GM21447 (cell line): Measurements from ENCODE around the gene CIAO2A.
"Not testable (repeated sequence)": the region's sequence is repeated elsewhere in the genome, so short reads cannot be mapped to it uniquely, and the experiment has no call there.

Source experiments
- ATAC-seq: cut with Tn5 transposase; IDR thresholded peaks from one replicate; pipeline ENCODE4 v1.9.1; 2021; ENCODE audit not compliant: unreplicated experiment

CIAO2A gene

DNA sequence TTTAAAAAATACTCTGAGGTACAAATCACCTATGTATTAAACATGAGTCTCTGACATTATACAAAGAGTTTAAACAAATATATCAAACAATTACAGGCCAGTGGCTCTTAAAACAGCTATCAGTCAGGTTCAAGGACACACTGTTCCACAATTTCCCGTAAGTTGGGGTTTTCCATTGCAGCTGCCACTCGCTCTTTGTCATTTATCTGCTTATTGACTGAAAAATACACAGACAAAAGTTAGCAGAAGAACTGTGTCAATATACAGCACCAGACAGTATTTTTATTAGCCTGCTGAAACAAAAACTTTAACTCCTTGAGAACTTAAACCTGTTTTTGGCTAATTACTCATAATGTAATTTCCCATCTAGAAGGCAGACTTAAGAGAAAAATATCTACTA lies 20.8 kb downstream of the CIAO2A start:
- no peak for ATAC-seq

DNA sequence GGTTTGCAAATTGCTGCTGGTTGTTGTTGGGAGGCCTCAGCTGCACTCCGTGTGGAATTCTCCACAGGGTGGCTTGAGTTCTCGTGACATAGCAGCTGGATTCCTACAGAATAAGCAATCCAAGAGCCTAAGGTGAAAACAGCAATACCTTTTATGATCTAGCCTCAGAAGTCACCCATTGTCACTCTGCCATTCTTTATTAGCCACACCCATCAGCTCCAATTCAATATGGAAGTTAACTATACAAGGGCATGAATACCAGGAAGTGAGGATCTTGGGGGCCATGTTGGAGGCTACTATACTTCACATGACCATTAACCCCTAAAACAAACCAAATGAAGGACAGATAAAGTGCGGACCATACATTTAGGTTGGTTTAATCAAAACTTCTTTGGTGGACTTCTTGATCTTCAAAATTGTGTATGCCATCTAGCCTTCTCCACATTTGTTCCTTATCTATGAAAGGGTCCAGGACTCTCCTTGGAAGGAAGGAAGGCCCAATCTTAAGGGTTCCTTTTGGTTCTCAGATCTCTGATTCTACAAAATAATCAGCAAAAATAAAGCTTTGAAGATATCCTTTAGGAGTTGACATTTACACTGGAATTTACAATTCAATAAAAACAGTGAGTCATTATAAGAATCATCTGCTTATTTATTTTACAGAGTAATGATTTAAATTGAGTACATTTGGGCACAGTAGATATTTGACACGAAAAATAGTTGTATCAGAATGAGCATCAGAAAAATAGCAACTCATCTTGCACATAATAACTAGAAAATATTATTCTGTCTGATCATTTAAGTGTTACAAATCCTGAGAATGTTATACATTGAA lies 21.5 kb downstream of the CIAO2A start:
- no peak for ATAC-seq

DNA sequence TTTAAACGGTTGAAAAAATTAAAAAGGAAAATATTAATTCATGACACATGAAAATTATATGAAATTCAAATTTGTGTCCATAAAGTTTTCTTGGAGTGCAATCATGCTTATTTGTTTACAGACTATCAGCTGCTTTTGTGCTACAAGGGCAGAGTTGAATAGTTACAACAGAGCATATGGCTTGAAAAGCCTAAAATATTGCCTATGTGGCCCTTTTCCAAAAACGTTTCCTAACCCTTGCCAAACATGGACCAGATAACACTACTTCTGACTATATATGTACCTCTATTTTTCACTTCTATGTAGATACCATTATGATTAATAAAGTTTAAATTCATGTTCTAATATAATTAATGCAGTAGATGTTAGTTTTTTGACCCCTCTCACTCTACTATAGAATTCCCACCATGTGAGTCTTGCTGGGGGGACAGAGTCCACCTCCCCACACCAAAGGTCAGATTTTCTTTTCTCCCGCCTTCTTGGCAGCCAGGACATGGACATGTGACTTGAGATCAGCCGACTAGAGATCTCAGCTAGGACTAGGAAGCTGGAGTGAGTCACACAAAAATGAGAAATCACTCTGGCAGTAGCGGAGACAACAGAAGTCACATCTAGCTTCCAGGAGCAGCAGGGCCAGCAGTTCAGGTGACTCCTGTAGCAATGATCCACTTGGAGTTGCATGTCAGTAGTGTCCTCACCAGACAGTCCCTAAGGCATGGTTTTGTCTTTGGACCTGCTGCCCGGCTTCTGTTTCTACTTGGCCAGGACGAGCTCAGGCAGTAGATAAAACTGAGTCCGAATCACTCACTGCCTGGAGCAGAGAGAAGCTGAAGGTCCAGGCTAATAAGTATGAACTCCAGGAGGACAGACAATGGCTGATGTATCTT lies 22.4 kb downstream of the CIAO2A start:
- ATAC-seq, result no peak

DNA sequence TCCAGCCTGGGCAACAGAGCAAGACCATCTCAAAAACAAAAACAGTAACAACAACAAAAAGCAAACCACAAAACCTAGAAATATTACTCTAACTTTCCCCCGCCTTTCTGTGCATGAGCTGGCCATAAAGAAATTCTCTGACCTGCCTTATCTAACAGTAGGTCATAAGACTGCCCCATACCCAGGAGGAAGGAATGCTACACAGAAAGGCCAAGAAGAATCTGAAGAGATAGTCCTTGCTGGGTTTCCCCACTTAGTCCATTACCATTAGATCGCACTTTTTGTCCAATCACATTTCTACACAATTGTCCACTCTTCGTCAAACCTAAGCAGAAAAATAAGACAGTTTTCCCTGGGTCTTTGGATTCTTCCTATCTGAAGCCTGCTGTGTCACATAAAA lies 23.5 kb downstream of the CIAO2A start:
- ATAC-seq, result no peak

DNA sequence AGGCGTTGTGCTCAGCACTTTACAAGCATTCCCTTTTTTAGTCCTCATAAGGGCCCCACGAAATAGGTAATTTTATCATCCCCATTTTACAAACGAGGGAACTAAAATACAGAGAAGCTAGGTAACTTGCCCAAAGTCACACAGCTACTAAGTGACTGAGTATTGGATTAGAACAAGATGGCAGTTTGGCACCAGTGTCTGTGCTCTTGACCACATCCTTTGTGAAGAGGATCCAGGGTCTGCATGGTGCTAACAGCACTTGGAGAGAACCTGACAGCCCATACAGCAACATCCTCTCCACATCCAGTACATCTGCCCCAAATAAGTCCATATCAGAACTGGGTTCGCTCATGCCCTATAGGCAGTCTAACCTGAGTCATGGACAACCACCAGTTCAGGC lies 25.5 kb downstream of the CIAO2A start:
- ATAC-seq, result no peak

DNA sequence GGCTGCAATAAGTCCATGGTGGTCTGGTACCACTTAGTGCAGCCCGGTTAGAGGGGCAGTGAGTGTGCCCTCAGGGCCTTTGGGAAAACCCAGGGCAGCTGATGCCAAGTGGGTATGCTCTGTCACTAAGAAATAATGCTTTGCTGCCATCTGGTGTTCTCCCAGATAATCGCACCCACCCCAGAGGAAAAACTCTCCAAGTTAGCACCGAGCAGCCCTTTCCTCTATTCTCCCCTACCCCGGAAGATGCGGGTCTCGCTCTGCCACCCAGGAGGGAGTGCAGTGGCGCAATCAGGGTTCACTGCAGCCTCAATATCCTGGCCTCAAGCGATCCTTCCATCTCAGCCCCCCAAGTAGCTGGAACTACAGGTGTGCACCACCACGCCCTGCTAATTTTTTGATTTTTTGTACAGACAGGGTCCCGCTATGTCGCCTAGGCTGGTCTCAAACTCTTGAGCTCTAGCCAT lies 26.0 kb downstream of the CIAO2A start:
- peak; percentile 53 for ATAC-seq

DNA sequence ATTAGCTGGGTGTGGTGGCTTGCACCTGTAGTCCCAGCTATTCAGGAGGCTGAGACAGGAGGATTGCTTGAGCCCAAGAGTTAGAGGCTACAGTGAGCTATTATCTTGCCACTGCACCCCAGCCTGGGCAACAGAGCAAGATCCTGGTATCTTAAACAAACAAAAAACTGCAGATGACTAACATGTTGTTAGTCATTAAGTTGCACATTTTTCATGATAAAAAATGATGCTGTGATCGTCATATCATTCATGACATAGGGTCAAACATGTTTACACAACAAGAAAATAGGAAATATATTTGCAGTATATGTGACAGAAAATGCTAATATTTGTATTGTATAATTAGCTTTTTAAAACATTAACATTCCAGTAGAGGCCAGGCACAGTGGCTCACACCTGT lies 27.2 kb downstream of the CIAO2A start:
- no peak for ATAC-seq

DNA sequence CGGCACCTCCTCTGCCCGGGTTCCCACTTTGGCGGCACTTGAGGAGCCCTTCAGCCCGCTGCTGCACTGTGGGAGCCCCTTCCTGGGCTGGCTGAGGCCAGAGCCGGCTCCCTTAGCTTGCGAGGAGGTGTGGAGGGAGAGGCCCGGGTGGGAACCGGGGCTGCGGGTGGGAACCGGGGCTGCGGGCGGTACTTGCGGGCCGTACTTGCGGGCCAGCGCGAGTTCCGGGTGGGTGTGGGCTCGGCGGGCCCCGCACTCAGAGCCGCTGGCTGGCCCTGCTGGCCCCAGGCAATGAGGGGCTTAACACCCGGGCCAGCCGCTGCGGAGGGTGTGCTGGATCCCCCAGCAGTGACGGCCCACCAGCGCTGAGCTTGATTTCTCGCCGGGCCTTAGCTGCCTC lies 32.9 kb downstream of the CIAO2A start:
- ATAC-seq, result no peak

DNA sequence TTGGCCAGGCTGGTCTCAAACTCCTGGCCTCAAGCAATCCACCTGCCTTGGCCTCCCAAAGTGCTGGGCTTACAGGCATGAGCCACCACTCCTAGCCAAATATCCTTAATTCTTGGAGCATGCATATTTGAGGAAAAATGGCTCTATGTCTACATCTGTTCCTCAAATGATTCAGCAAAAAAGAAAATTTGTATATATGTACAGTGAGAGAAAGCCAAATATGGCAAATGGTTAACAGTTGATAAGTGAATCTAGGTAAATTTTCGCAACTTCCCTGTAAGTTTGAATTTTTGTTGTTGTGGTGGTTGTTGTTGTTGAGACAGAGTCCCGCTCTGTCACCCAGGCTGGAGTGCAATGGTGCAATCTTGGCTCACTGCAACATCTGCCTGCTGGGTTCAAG lies 34.5 kb downstream of the CIAO2A start:
- ATAC-seq, result not testable (repeated sequence)

DNA sequence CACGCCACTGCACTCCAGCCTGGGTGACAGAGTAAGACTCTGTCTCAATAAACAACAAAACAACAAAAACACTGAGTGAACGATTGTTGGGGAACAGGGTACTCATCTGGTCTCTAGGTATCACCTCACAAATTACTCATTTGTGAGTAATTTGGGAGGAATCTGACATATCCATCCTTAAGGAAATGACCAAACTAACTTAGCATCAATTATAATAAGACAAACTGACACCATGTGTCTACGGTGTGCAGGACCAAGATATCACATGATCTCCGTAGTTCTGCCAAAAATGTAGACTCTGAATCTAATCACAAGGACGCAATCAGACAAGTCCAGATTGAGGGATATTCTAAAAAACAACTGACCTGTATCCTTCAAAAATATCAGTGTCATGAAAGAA lies 35.4 kb downstream of the CIAO2A start:
- no peak for ATAC-seq

DNA sequence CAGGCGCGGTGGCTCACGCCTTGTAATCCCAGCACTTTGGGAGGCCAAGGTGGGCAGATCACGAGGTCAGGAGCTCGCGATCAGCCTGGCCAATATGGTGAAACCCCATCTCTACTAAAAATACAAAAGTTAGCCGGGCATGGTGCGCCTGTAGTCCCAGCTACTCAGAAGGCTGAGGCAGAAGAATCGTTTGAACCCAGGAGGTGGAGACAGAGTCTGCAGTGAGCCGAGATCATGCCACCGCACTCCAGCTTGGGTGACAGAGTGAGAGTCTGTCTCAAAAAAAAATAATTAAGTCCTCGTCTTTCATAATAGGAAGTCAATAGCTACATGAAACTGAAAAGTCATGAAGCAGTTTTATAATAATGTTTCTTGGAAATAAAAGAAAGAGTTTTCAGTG lies 40.0 kb downstream of the CIAO2A start:
- not testable (repeated sequence) for ATAC-seq

DNA sequence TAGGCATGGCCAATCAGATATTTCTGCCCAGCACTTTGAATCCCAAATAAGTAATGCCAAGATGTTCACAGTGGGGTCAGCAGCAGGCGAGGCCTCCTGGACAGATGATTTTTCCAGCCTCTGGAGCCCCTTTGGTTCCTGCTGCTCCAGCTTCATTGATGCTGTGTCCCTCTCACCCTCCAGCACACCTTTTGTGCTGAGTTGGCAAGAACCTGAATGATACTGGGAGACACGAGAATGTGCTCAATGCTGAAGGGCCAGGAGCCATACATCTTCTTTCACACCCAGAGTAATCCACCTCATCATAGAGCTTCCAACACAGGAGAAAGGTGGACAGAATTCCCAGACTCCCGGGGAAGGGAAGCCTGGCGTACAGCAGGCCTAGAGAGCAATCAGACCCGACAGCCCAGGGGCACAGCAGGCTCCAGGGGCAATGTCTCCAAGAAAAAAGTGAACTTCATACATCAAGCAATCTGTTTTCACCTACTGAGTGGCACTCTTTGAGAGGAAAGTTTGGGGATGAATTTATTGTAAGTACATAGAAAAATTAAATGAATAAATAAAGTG lies 40.6 kb downstream of the CIAO2A start:
- no peak for ATAC-seq

DNA sequence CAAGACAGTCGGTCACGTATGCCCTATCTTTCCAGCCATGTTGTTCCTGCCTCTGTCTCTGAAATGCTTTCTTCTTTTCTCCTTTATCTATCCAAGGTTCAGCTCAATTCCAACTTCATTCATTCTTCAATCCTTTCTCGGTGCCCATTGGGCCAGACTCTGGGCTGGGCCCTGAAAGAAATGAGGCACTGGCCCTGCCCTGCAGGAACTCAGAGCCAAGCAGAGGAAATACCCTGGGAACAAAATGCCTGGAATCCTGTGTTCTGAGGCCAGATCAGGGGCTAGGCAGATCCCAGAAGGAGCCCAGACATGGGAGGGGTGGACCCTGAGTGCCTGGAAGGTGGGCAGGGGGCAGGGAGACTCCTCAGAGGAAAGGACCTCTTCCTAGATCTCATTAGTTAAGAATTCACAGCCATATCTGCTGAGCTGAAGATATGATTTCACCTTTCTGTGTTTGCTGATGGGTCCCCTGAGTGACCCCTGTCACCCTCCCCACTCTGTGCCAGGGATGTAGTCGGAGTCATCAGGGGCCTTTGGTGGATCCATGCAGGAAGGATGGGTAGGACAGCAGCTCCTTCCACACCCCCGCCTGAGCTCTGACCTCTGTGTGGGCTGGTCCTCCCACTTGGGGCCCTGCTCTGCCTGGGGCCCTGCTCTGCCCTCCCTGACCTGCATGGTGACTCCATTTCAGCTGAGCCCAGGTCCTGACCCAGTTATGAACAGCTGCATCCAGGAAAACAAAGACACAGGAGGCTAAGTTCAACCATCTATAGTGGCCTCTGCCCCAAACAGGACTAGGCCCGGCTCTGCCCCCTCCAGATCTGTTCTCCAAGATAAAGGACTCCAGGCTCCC lies 42.0 kb downstream of the CIAO2A start:
- ATAC-seq, result no peak

DNA sequence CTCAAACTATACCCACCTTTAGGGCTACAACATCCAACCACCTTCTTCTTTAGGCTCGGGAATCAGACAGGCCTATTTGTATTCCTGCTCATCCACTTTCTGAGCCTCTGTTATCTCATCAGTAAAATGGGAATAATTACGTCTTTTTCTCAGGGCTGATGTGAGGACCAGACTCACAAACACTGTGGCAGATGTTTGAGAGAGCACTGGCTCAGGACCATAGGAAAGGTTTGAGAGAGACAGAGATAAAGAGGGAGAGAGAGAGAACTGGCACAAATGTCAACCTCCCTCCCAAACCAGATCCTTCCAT lies 42.6 kb downstream of the CIAO2A start:
- no peak for ATAC-seq

DNA sequence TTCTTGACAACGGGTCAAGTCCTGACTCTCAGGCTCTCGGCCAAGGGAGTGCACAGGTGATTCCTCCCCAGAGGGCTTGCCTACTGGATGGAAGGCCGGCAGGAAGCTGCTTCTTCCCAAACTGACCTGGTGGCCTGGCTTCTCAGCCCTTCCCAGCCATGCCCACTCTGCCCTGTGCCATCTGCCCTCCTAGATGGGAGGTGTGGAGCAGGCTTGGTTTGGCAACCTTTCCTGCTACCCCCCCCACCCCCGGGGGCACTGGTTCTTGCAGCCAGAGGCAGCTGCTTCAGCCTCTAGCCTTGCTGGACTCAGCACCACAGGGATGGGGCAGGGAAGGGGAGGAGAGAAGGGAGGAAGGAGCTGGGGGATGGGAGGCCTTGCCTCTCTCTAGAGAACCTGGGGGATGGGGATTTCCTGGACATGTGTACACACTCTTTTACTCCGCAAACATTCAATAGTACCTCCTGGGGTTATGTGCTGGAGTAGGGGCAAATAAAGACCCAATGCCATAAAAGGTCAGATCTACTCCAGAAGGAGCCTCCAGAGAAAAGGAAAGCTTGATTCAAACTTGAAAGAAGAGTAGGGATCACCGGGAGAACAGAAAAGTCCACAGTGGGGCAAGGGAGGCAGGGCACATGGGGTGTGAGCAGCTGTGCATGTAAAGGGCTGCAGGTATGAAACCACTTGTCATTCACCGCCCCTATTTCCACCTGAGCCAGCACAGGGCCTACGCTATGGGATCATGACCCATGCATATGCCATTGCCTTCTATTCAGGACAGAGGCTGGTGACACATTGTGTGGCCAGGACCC lies 43.2 kb downstream of the CIAO2A start:
- ATAC-seq, result no peak

DNA sequence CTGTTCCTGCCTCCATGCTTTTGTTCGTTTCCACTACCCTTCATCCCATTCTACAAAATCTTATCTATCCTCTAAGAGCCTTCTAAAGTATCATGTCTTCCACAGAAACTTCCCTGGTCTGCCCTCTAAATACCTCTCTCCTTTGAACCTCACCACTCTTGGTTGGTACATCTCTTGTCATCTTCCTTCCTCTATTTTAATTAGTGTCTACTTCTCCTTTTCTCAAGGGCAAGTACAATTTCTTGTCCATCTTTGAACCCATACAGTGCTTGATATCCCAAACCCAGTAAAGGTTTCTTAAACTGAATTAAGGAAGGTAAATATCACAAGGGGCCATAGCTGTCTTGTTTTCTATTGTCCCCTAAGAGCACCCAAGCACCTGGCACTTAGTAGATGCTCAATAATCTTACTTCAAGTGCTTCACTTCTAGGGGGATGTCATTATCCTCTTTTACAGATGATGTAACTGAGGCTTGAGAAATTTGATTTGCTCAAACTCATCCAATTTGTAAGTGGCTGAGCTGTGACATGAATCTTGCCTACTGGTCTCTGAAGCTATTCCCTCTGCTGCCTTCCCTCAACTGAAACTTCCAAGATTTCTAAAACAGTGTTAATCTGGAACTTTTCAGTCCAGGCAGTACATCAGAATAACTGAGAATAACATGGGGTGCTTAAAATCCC lies 44.7 kb downstream of the CIAO2A start:
- no peak for ATAC-seq

DNA sequence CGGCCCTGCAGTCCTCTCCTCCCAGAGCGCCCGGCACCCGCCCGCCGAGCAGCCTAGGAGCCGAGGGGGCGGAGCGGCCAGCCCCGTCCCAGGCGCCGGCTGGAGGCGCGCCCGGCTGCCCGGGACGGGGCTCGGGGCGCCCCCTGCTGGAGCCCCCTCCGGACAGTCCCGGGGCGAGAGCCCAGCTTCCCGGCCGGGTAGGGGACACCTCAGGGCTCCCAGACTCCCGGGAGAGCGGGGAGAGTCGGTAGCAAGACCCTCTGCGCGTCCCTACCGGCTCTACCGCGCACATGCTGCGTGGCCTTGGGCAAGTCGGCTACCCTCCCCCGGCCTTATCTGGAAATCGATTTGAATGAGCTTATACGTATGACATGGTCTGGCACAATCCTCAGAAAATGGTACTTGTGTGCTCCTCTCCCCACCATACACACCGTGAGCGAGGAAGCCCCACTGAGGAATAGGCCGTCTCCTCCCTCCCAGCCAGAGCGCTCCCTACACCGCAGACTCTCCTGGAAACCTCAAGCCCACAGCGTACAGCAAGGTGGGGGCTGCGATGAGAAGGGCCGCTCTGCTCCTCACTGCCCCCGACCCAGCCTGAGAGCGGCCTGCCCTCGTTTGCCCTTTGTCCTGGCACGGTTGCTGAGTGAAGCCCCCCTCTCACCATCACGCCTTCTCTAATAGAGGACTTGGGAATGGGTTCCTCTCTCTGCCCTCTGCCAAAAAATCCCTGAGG lies 47.1 kb downstream of the CIAO2A start, which contains the start of gene DAPK2:
Gene DAPK2, minus strand, starts transcription at position 65 of the 733 bp plus-strand sequence. CDS start 6,224 bp downstream, outside the sequence.
- peak; percentile 49 for ATAC-seq

DNA sequence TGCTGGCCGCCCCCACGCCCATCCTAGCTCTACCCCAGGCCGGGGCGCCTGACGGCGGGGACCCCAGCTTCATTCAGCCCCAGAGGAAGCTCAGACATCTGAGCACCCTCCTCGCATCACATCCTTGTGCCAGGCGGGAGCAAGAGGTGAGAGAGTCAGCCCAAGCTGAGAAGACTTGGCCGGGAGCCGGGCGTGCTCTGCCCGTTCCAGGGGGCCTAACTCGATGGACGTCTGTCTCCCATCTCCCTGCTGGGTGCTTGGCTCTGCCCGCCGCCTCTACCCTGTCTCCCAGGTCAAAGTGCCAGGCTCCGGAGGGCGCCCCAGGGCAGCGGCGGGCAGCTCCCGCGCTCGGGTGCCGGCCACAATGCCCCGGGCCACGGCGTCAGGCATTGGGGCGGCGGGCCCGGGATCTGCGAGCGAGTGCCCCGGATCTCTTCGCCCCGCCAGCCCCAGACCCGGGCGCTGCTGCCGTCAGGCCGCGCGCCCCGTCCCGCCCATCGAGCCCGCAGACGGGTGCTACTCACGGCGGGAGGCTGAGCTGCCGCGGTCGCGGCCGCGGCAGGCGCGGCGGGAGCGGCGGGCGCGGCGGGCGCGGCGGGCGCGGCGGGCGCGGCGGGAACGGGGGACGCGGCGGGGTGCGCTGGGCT lies 47.7 kb downstream of the CIAO2A start:
- peak; percentile 22 for ATAC-seq
